Activated gamma-delta T cell treated with Interleukin-2 at 50 U/mL for 16 hours (primary cell): Measurements from ENCODE around the gene PERCC1.
"Not testable (repeated sequence)": the region's sequence is repeated elsewhere in the genome, so short reads cannot be mapped to it uniquely, and the experiment has no call there.

Source experiments
- DNase-seq: peaks from one replicate; pipeline ENCODE4 v3.0.0-alpha.2; 2020

Gene PERCC1

GRCh38 chr16:1451702-1452392, 21.0 kb downstream of the PERCC1 start:
- DNase-seq = no peak

DNA sequence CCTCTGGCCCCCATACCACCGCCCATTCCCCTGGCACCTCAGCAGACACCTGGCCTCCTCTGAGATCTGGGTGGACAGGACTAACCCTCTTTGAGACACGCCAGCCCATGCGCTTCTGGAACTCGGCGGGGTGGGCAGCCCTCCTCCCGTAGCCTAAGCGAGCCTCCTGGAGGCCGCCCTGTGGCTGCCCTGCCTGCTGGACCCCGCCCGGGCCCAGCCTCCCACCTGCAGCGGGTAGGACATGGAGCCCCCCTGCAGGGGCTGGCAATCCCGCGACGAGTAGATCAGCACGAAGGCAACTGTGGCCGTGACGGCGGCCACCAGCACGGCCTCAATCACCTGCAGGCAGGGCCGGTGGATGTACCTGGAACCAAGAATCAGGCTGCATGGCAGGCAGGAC, 21.7 kb downstream of the PERCC1 start:
- DNase-seq = no peak

DNA sequence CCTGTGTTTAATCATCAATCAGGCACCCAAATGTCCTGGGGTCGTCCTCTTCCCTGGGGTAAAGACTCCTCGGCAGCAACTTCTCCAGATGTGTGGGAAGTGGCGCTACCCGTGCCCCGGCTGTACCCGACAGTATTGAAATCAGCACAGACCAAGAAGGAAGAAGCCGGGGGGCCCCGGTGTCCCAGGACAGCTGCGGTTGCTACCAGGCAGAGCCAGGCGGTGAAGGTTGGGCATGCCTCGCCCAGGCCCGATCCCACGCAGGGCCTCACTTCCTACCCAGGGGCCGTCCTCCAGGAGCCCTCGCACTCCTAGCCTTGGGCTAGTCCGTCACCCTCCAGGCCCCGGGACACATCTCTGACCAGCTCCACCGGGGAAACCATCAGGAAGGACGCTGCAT, 22.4 kb downstream of the PERCC1 start:
- DNase-seq = no peak

DNA sequence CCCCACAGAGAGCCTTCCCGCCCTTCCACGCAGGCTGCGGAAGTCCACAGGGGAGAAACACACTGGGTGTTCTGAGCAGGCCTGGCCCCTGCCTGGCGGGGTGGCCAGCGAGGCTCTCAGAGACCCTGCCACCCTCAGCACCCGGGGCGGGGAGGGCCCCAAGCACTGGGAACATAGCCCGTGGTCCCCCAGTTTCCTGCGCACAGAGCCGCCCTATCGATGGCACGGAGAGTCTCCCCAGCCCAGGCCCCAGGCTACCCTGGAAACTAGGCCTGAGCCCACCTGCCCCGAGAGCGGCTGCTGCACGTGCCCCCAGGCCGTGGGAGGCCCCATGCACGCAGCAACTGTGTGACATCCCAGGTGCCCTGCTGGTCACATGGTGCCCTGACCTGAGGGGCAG, 23.7 kb downstream of the PERCC1 start:
- DNase-seq = no peak

DNA sequence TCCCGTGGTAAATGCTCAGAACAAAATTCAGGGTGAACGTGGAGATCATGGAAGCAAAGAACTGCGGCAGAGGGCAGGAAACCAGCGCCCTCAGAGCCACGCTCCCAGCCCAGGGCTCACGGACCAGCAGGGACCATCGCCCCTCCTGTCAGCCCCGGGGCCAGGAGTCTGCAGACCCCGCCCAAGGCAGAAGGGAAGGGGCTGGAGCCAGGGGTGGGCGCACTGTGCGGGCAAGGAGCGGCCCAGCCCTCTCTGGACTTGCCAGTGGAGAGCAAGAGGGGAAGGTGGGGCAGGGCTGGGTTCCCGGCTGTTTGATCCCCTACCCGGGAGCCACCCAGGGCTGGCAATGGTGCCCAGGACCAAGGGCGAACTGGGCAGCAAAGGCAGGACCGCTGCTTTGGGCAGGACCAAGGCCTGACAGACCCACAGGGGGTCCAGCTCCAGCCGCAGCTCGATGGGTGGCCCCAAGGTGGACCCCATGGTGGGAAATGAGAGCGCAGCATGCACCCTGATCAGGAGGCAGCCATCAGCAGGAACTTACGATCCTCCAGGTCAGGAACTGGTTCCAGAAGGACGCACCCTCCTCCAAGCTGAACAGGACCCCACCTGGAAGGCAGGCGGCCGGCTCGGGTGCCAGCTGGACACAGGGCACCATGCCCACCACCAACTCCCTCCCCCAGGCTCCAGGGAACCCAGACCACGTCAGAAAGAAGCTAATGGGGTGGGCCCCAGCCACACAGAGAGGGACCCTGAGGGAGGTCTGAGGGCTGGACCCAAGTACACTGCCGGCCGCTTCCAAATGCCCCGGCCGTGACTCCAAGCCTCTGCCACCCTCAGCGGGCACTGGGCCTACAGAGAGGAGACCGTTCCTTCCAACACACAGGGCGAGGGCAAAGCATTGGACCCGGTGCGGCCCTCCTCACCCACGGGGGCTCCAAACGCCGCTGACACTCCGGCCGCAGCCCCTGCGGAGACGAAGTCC, 24.6 kb downstream of the PERCC1 start:
- no peak for DNase-seq

- DNase-seq = no peak
Observed at GRCh38 chr16:1456951-1457350, 26.1 kb downstream of the PERCC1 start.

- DNase-seq = no peak
Observed at GRCh38 chr16:1457489-1458245, 26.8 kb downstream of the PERCC1 start.

DNA sequence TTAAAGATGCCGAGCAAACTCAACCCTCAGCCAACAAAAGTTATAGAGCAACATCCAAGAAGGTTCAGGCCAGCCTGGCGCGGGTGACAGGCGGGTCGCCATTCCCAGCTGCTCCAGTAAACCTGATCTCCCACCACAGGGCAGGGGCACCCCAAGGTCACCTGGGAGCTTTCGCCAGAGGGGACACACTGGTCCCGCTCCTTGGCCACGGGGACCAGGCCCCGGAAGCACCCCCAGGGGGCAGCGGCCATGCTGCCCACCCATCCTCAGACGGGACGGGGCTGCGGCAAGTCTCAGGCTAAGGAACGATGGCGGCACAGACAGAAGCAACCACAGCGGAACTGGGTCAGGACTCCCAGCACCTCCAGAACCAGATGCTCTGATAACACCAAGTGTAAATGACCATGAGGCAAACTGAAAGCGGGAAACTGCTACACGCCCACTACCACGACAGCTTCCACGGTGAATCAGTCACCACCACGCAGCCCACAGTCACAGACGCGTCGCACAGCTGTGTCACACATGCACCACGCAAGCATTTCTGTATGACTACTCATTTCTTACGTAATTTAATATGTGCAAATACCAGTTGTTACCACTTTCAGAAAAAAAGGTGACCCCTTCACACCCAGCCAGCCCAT, 27.6 kb downstream of the PERCC1 start:
- no peak for DNase-seq

DNA sequence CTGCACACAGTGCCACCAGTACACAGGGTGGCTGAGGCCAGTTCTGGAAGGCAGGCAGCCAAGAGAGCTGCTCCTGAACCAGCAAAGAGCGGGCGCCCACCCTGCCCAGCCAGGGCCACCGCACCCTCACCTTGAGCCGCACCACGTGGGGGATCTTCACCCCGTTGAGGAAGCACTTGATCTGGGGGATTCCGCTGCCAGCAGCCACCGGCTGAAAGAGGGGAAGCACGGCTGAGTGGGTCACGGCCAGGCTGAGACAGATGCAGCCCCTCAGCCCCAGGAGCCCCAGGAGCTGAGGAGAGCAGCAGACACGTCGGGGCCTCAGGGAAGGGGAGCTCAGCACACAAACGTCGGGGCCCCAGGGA, 28.1 kb downstream of the PERCC1 start:
- no peak for DNase-seq

- no peak for DNase-seq
Observed at GRCh38 chr16:1459967-1460366, 29.1 kb downstream of the PERCC1 start.

DNA sequence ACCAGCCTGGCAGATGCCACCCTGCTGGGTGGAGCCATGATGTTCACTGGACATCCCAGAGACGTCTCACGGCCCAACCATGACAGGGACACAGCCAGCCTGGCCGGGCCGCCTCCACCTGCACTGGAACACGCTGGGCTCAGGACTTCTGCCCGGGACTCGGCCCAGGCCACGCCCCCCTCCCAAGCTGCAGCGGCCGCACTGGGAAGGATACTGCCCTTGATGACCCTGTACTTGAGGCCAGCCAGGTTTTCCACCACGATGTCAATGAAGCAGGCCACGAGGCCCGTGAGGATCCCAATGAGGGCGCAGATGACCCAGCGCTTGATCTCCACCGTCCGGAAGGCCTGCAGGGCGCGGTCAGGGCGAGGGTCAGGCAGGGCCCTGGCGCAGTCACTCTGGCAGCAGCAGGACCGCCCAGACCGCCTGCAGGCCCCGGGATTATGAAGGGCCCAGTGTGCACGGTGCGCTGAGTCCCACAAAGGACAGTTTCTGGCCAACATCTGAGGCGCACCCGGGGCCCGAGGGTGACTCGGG, 29.8 kb downstream of the PERCC1 start:
- DNase-seq = no peak

- DNase-seq = no peak
Observed at GRCh38 chr16:1461146-1461545, 30.3 kb downstream of the PERCC1 start.

DNA sequence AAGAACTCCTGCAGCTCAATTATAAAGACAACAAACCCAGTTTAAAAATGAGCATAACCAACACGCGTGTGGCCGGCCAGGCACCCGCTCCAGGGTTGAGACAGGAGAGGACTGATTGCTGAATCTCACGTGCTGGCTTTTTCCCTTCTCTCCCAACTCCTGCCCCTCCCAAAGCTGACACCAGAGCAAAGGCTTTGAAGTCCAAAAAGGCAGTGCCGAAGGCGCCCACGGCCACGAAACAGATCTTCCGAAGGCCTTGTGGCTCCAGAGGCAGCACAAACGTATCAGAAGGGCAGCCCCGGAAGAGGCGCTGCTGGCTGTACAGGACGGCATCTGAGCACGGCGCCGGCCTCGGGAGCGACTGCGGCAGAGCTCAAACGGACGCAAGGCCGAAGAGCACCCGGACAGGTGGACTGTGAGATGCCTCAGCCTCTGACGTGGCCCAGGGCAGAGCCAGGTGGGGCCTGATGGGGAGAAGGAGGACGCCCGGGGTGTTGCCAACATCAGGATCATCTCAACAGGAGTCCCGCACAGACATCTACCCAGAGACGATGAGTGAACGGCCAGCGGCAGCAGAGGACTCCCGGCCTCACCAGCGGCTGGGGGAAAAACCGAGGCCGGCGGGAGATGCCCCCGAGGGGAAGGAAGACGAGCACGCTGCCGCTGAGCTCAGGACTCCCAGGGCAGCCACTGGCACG, 33.5 kb downstream of the PERCC1 start:
- DNase-seq = no peak

DNA sequence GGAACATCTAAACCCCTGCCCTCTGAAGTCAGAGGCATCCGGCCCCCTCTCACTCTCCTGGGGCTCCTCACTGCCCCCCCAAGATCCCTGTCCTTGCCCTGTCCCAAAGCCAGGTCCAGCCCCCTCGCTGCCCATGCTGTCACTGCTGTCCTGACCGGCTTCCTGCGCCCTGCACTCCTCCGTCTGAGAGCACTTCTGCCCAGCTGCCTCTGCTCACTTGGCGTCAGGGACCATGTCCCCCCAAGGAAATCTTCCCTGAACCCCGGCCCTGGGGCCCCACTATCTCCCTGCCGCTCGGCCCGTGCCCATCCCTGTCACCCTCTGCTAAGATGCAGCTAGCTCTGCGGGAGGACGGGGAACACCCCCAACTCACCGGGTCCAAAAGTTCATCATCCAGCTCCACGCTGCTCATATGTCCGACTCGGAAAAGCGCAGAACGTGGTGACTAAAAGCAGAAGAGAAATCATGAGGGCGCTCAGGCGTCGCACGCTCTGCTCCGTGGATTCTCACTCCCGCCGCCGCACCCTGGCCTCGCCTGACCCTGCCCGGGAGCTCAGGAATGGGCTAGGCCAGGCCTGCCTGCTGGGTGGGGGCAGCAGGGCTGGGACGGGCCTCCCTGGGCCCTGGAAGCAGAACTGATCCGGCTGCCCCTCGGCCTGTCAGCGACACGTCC, 34.2 kb downstream of the PERCC1 start:
- DNase-seq = no peak

DNA sequence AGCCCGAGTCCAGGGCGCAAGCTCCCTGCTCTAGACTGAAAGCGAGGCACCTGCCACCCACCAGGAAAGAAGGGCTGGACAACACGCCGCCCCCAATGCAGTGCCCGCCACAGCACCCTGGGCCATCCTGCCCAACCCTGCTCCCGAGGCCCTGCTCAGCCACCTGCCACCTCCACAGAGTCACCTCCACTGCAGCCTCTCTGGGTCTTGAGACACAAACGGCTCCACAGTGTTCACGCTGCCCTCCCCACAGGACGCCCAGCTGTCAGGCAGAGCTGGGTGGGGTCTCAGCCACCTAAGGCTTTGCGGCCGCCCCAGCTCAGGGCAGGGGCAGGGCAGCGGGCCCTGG, 34.7 kb downstream of the PERCC1 start:
- DNase-seq = no peak

GRCh38 chr16:1466054-1466453, 35.2 kb downstream of the PERCC1 start:
- no peak for DNase-seq

DNA sequence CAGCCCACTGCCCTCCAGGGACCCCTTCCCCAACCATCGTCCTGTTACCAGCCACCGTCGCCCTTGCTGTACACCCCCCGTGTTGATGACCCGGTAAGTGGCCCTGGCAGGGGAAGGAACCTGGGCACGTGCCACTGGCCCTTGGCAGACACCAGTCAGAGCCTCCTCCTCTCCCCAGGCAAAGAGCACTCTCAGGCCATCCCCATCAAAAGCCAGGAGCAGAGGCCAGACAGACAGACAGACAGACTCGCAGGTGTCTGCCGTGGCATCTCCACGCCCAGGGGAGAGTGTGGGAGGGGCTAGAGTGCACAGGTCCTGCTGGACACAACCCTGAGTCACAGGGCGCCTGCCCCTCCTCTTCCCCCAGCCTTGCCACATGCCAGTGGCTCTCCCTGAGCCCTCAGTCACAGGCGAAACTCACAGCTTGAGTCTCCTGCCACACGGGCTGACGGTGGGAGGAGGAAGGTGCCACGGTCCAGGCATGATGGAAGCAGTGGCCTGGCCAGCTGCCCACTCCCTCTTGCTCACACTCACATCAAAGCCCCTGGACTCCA, 36.2 kb downstream of the PERCC1 start:
- no peak for DNase-seq

GRCh38 chr16:1468426-1468810, 37.5 kb downstream of the PERCC1 start:
- no peak for DNase-seq

DNA sequence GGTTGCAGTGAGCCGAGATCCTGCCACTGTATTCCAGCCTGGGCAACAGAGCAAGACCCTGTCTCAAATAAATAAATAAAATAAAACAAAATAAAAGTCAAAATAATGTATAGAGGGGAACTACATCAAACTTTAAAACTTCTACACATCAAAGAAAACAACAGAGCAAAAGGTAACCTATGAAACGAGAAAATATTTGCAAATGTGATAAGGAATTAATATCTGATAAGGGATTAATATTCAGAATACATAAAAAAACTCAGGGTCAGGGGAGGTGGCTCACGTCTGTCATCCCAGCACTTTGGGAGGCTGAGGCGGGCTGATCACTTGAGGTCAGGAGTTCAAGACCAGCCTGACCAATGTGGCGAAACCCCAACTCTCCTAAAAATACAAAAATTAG, 38.3 kb downstream of the PERCC1 start:
- DNase-seq = not testable (repeated sequence)

- DNase-seq = no peak
Observed at GRCh38 chr16:1469693-1470201, 38.9 kb downstream of the PERCC1 start.
